T-helper 2 cell treated with Interferon-gamma antibody and Interleukin-4, amounts not matched to agents 5 μg/mL and 100 μg/mL, for 36 hours (primary cell): ENCODE results near the gene KEL.

Experiments
- DNase-seq: peaks from one replicate; pipeline ENCODE4 v3.0.0; 2021; ENCODE audit warnings: low spot score
- H3K27ac Mint-ChIP-seq: one replicate; pipeline ENCODE4 v1.8.0; 2021; ENCODE audit warnings: mild to moderate bottlenecking, mixed read lengths
- H3K27me3 Mint-ChIP-seq: one replicate; pipeline ENCODE4 v1.8.0; 2021; ENCODE audit warnings: low read depth, mixed read lengths
- H3K36me3 Mint-ChIP-seq: one replicate; pipeline ENCODE4 v1.8.0; 2021; ENCODE audit warnings: low read depth, mixed read lengths
- H3K4me1 Mint-ChIP-seq: one replicate; pipeline ENCODE4 v1.8.0; 2021; ENCODE audit warnings: low read depth, mixed read lengths
- H3K4me3 Mint-ChIP-seq: one replicate; pipeline ENCODE4 v1.8.0; 2022; ENCODE audit warnings: mild to moderate bottlenecking, moderate library complexity, mixed read lengths
- H3K9me3 Mint-ChIP-seq: one replicate; pipeline ENCODE4 v1.8.0; 2021; ENCODE audit warnings: mixed read lengths

The KEL gene

GRCh38 chr7:142948603-142949002 lies 13.6 kb downstream of the KEL start:
- Mint-ChIP-seq H3K36me3 (no peaks in the 10 kb centered on the region), H3K27me3 (peaks cover 7% of the 10 kb centered on the region), H3K4me3 (no peak overlapping the region)

DNA sequence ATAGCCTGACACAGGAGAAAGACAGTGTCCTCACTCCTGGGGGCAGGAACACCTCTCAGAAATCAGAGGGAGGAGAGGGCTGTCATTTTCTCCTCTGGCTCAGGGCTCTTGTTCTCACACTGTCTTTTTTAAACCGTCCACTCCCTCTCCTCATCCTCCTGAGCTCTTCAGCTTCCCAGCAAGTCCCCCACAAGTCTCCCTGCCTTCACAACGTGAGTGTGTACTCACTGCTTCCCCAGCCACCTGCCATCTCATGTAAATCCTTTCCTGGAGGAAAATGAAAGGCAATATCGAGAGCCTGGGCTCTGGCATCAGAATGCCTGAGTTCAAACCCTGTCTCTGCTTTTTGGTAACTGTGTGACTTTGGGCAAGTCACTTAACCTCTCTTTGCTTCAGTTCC lies 17.2 kb downstream of the KEL start:
- Mint-ChIP-seq H3K9me3 (no peaks in the 10 kb centered on the region), H3K4me3 (no peak overlapping the region), H3K27me3 (peaks cover under 1% of the 10 kb centered on the region), H3K36me3 (no peaks in the 10 kb centered on the region), H3K27ac (no peak overlapping the region), H3K4me1 (no peaks in the 10 kb centered on the region)
- no peak for DNase-seq

More at GRCh38 chr7:142948603-142949002, 13.6 kb downstream of the KEL start:
- no peaks in the 10 kb centered on the region for H3K4me1 Mint-ChIP-seq
- H3K9me3 Mint-ChIP-seq: no peaks in the 10 kb centered on the region
- H3K27ac Mint-ChIP-seq: no peak overlapping the region
- no peak for DNase-seq

DNA sequence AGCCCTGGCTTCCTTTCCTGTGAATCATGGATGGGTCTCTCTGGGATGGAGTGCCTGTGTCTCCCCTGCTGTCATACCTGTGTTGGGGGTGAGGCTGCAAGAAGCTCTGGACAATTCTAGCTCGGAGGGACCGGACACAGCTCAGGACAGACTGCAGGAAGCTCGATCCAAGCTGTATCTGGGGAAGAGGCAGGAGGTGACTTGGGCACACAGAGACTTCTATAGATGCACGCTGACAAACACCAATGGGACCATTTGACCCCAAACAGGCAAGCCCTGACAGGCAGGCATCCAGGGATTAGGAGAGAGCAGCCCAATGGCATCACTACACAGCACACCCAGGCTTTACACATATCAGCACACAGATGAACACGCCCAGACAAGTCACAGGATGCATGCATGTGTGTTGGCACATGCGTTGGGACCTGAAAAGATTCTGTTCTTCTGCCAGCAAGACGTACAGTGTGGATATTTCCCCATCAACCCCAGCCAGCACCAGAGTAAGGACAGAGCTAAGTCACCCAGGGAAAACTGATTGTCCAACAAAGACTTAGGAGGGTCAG lies 18.4 kb downstream of the KEL start:
- no peak for DNase-seq
- Mint-ChIP-seq H3K4me3 (no peak overlapping the region), H3K9me3 (no peaks in the 10 kb centered on the region), H3K27me3 (no peaks in the 10 kb centered on the region), H3K36me3 (no peaks in the 10 kb centered on the region), H3K27ac (no peak overlapping the region), H3K4me1 (no peaks in the 10 kb centered on the region)

DNA sequence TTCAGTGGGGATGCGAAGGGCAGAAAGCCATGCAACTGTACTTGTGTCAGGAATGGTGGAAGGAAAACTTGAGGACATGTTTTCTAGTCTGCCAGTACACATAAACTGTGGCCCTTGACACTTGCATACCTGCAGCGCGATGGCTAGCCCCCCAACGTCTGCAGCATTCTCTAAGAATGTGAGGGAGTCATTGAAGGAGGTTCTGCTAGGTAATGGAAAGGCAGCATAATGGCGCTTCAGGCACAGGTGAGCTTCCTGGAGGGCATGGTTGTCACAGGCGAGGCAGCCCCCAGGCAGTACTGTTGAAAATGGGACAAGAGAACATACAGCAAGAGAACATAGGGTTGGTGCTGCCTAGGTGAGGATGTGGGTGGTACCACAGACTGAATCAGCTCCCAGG lies 19.4 kb downstream of the KEL start:
- H3K27ac Mint-ChIP-seq: no peak overlapping the region
- DNase-seq: no peak
- H3K9me3 Mint-ChIP-seq: no peaks in the 10 kb centered on the region
- H3K36me3 Mint-ChIP-seq: no peaks in the 10 kb centered on the region
- H3K27me3 Mint-ChIP-seq: no peaks in the 10 kb centered on the region
- H3K4me3 Mint-ChIP-seq: no peak overlapping the region
- H3K4me1 Mint-ChIP-seq: no peaks in the 10 kb centered on the region

- no peak for DNase-seq
Observed at GRCh38 chr7:142941541-142941940, 20.6 kb downstream of the KEL start.

GRCh38 chr7:142940966-142941535 lies 21.1 kb downstream of the KEL start:
- no peak overlapping the region for H3K4me3 Mint-ChIP-seq
- H3K9me3 Mint-ChIP-seq: no peaks in the 10 kb centered on the region
- no peak for DNase-seq
- no peak overlapping the region for H3K27ac Mint-ChIP-seq
- no peaks in the 10 kb centered on the region for H3K36me3 Mint-ChIP-seq
- H3K4me1 Mint-ChIP-seq: no peaks in the 10 kb centered on the region
- H3K27me3 Mint-ChIP-seq: no peaks in the 10 kb centered on the region

More at GRCh38 chr7:142941541-142941940, 20.6 kb downstream of the KEL start:
- Mint-ChIP-seq H3K36me3 (no peaks in the 10 kb centered on the region), H3K9me3 (no peaks in the 10 kb centered on the region), H3K4me3 (no peak overlapping the region), H3K4me1 (no peaks in the 10 kb centered on the region), H3K27ac (no peak overlapping the region), H3K27me3 (no peaks in the 10 kb centered on the region)

DNA sequence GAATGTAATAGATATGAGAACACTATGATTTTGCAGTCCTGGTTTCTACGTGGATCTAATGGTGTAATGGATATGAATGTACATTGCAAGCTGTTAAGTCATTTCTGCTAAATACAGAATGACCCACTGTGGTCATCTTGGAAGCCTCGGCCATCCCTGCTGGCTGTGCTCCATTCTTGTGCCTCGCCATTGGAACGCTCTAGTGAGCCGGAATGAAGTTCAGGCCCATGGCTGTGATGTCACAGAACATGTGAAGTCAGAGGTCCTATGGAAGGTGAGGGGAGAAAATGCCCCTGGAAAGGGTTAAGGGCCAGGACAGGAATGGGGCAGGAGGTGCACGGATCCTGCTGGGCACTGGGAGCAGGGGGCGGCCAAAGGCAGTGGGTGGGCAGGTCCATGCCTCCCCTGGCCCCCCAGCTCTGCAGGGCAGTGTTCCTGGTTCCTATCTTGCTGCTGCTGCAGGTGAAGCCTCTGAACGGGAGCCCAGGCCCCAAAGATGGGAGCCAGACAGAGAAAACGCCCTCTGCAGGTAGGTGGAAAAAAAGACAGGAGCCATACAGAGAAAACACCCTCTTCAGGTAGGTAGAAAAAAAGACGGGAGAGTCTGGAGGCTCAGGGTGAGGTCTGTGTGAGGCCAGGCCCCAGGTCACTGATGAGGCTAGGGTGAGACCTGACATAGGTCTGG lies 22.8 kb downstream of the KEL start, which contains the start of gene LLCFC1:
LLCFC1 (plus strand) TSS at position 259 of the 685 bp plus-strand sequence; CDS start at position 397, 138 bp downstream.
- DNase-seq: no peak
- Mint-ChIP-seq H3K36me3 (no peaks in the 10 kb centered on the region), H3K4me3 (no peak within 1 kb of the TSS), H3K27ac (no peak within 1 kb of the TSS), H3K4me1 (no peaks in the 10 kb centered on the region), H3K27me3 (no peaks in the 10 kb centered on the region), H3K9me3 (no peaks in the 10 kb centered on the region)

DNA sequence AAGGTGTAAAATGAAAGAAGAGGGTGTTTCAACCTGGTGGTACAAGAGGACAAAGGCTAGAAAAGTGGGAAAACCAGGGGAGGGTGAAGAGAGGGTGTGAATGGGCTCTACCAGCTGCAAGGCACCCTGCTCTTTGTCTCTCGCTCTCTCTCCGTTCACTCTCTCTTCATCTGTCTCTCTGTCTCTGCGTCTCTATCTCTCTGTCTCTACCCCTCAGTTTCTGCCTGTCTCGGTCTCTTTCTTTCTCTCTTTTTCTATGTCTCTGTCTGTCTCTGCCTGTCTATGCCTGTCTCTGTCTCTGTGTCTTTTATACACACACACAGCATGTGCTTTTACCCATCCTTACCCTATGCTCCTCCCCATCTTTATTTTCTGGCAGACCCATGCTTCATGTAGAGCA lies 23.6 kb downstream of the KEL start:
- Mint-ChIP-seq H3K4me1 (no peaks in the 10 kb centered on the region), H3K27ac (no peak overlapping the region), H3K27me3 (no peaks in the 10 kb centered on the region), H3K9me3 (no peaks in the 10 kb centered on the region), H3K36me3 (no peaks in the 10 kb centered on the region), H3K4me3 (no peak overlapping the region)
- DNase-seq: no peak

- Mint-ChIP-seq H3K4me3 (no peak overlapping the region), H3K4me1 (no peaks in the 10 kb centered on the region), H3K27ac (no peak overlapping the region), H3K27me3 (no peaks in the 10 kb centered on the region), H3K36me3 (no peaks in the 10 kb centered on the region), H3K9me3 (no peaks in the 10 kb centered on the region)
- DNase-seq: no peak
Observed at GRCh38 chr7:142935941-142936565, 26.1 kb downstream of the KEL start.

- Mint-ChIP-seq H3K27ac (no peak overlapping the region), H3K9me3 (no peaks in the 10 kb centered on the region), H3K4me1 (no peaks in the 10 kb centered on the region), H3K27me3 (no peaks in the 10 kb centered on the region), H3K4me3 (no peak overlapping the region), H3K36me3 (no peaks in the 10 kb centered on the region)
- no peak for DNase-seq
Observed at GRCh38 chr7:142934056-142934455, 28.1 kb downstream of the KEL start.

DNA sequence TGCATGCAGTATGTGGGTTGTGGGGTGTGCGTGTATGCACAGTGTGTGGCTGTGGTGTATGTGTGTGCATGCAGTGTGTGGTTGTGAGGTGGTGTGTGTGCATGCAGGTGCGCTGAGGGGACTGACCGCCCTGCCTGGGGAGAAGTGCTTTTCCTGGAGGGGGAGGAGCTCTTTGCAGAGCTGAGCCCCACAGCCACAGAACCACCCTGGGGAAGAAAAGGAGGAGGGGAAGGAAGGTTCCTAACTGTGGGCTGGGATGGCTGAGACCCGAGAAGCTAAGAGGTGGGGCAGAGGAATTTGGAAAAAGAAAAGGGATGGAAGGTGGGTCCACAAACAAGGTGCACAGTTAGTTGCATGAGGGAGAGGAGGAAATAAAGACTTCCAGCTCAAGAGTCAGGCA lies 28.5 kb downstream of the KEL start, which contains the start of gene TRPV5:
TRPV5 (minus strand) TSS at position 123 of the 400 bp plus-strand sequence. CDS start 287 bp downstream, outside the sequence.
- no peaks in the 10 kb centered on the region for H3K27me3 Mint-ChIP-seq
- no peak within 1 kb of the TSS for H3K27ac Mint-ChIP-seq
- H3K4me3 Mint-ChIP-seq: no peak within 1 kb of the TSS

DNA sequence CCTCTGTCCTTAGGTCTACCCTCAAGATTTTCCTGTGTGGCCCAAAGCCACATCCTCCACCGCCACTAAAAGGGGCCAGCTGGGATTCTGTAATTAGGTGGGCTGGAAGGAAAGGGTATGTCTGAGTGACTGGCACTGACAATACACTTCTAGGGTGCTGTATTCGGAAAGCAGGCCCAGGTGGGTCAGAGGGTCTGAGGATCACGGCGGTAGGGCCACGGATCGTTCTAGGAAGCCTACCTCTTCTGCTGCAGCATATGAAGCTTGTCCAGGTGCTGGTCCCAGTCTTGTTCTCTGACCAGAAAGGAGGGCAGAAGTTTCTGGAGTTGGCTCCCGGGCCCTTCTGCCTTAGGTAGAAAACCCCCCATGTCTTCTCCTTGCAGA lies 29.1 kb downstream of the KEL start:
- H3K4me1 Mint-ChIP-seq: no peaks in the 10 kb centered on the region
- no peaks in the 10 kb centered on the region for H3K36me3 Mint-ChIP-seq
- no peaks in the 10 kb centered on the region for H3K9me3 Mint-ChIP-seq
- H3K27ac Mint-ChIP-seq: no peak overlapping the region
- H3K27me3 Mint-ChIP-seq: no peaks in the 10 kb centered on the region
- no peak for DNase-seq
- no peak overlapping the region for H3K4me3 Mint-ChIP-seq

More for the DNA sequence above, 28.5 kb downstream of the KEL start, which contains the start of gene TRPV5:
- Mint-ChIP-seq H3K36me3 (no peaks in the 10 kb centered on the region), H3K9me3 (no peaks in the 10 kb centered on the region), H3K4me1 (no peaks in the 10 kb centered on the region)
- DNase-seq: no peak

- no peak overlapping the region for H3K4me3 Mint-ChIP-seq
- no peaks in the 10 kb centered on the region for H3K9me3 Mint-ChIP-seq
- H3K4me1 Mint-ChIP-seq: no peaks in the 10 kb centered on the region
- H3K27ac Mint-ChIP-seq: no peak overlapping the region
- DNase-seq: no peak
- H3K27me3 Mint-ChIP-seq: no peaks in the 10 kb centered on the region
- no peaks in the 10 kb centered on the region for H3K36me3 Mint-ChIP-seq
Observed at GRCh38 chr7:142932386-142933091, 29.6 kb downstream of the KEL start.
